ENCODE data around the gene GLT8D1. TPM values are rescaled to one million over a fixed set of nuclear protein-coding genes. Genes with fewer than 3 reads are reported as not detected.

GLT8D1 gene, protein sequence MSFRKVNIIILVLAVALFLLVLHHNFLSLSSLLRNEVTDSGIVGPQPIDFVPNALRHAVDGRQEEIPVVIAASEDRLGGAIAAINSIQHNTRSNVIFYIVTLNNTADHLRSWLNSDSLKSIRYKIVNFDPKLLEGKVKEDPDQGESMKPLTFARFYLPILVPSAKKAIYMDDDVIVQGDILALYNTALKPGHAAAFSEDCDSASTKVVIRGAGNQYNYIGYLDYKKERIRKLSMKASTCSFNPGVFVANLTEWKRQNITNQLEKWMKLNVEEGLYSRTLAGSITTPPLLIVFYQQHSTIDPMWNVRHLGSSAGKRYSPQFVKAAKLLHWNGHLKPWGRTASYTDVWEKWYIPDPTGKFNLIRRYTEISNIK
- total RNA-seq (2022; extraction: Qiagen RNA extraction) = 35.0 to 38.9 TPM (median 38.4 TPM) in 5 replicates

DNA sequence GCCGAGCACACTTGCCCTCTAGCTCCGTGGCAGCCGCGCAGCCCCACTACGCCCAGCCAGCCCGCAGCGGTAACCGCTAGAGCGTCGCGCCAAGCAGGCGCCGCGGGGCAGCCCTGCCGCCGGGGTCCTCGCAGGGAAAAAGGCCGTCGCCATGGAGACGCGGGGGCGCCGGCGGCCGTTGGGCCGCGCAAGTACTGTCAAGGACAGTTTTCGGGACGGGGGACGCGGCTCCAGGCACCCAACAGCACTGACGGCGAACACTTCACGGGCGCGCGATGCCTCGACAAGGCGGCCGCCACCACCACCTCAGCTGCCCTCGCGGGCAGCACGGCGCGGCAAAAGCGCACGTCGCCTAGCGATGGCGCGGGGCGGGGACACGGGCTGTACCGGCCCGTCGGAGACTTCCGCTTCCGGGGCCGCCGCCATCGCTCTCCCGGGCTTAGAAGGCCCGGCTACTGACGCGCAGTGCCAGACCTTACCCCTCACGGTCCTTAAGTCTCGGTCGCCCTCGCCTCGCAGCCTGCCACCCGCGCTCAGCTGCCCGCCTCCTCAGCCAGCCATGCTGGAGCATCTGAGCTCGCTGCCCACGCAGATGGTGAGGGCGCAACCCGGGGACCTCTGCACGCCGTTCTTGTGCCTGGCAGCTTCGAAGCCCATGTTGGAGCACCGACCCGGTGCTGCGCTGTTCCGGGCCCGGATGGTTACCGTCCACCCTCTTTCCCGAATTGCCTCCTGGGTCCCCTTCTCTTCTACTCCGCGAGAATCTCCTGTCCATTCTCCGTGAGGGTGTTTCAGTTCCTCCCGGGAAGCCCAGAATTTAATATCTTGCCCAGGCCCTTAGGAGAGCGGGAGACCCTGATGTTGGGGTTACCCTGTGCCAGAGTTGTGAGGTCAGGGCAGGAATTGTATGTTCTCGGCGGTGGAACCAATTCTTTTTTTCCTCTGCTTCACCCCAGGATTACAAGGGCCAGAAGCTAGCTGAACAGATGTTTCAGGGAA, at the start of gene GLT8D1, which contains the start of gene SPCS1:
Gene GLT8D1 (minus strand): TSS at position 104 of the 999 bp plus-strand sequence. CDS start 5,331 bp downstream, outside the sequence.
Gene SPCS1 (plus strand): TSS at position 419 of the 999 bp plus-strand sequence. CDS start 141 bp downstream, at position 560.

DNA sequence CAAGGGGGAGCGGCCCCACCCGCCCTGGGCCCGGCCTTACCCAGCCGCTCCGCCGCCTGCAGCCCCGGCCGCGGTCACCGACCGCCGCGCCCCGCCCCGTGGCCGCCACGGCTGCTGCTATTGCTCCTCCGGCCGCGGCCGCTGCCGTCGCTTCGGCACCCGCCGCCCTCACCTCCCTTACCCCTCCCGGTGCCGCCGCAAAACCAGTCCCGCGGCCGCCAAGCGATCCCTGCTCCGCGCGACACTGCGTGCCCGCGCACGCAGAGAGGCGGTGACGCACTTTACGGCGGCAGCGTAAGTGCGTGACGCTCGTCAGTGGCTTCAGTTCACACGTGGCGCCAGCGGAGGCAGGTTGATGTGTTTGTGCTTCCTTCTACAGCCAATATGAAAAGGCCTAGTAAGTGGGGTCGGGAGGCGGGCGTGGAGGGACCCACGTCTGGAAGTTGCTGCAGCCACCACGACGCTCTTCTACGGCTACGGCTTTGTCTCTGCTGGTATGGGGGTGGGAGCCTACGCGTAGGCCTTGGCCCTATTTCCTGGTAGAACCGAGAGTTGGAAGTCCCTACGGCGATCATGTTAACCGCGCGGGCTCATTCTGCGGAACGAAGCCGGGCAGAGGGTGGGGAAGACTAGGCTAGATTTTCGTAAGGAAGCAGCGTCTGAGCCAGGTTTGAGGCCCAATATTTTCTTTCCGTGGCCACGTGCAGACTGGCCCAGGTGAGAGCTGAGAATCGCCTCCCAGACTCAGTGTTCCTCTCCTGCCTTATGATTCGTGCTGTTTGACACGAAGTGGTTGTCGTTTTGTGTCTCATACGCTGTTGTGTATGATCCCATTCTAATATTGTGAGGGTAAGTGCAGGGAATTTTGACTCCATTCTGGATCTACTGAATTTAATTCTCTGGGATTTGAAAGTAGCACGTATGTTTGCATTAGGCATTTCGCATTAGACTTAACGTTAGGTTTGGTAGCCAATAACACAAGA, 19.6 kb downstream of the GLT8D1 start, which contains the start of the genes GNL3 and PBRM1:
Gene GNL3 (plus strand): TSS at position 324 of the 983 bp plus-strand sequence. CDS start 61 bp downstream, at position 385.
Gene PBRM1 (minus strand): TSS at position 205 of the 983 bp plus-strand sequence.

Other genes with a start within 250 kb of the GLT8D1 start
- 0.05 to 0.16 TPM (median 0.08 TPM) in 3 of 5 replicates, not detected in the others for gene STAB1, start 210.5 kb downstream of the GLT8D1 start, total RNA-seq (2022; extraction: Qiagen RNA extraction)
- gene NT5DC2, start 171.9 kb downstream of the GLT8D1 start, total RNA-seq (2022; extraction: Qiagen RNA extraction) = 81.1 to 105 TPM (median 99.5 TPM) in 5 replicates
- gene UQCC5, start 169.2 kb downstream of the GLT8D1 start, total RNA-seq (2022; extraction: Qiagen RNA extraction) = 58.0 to 69.5 TPM (median 61.0 TPM) in 5 replicates
- 10.6 to 15.6 TPM (median 15.1 TPM) in 5 replicates for gene PBRM1, start 19.9 kb downstream of the GLT8D1 start, total RNA-seq (2022; extraction: Qiagen RNA extraction)
- gene GNL3, start 19.8 kb downstream of the GLT8D1 start, total RNA-seq (2022; extraction: Qiagen RNA extraction) = 89.6 to 138 TPM (median 91.0 TPM) in 5 replicates
- 152 to 169 TPM (median 162 TPM) in 5 replicates for gene SPCS1, start 315 bp upstream of the GLT8D1 start, total RNA-seq (2022; extraction: Qiagen RNA extraction)
- 10.0 to 15.8 TPM (median 13.6 TPM) in 5 replicates for gene NEK4, start 65.1 kb upstream of the GLT8D1 start, total RNA-seq (2022; extraction: Qiagen RNA extraction)
- not detected in 5 replicates for gene ITIH1, start 71.8 kb upstream of the GLT8D1 start, total RNA-seq (2022; extraction: Qiagen RNA extraction)
- 0.13 TPM in 1 of 5 replicates, not detected in the others for gene ITIH3, start 89.0 kb upstream of the GLT8D1 start, total RNA-seq (2022; extraction: Qiagen RNA extraction)
- gene ITIH4, start 124.9 kb upstream of the GLT8D1 start, total RNA-seq (2022; extraction: Qiagen RNA extraction) = 0.63 to 1.9 TPM (median 0.87 TPM) in 5 replicates
- 0.28 TPM in 1 of 5 replicates, not detected in the others for gene MUSTN1, start 129.2 kb upstream of the GLT8D1 start, total RNA-seq (2022; extraction: Qiagen RNA extraction)
- gene STIMATE, start 191.8 kb upstream of the GLT8D1 start, total RNA-seq (2022; extraction: Qiagen RNA extraction) = 6.1 to 8.3 TPM (median 7.5 TPM) in 5 replicates